GM12864 (cell line): ENCODE measurements around the gene LDHAL6A.

Experiments used
- DNase-seq: peaks from one replicate; pipeline ENCODE4 v3.0.0-alpha.2; 2011; ENCODE audit warnings: low read depth
- H3K4me3 ChIP-seq: 2 replicates; pipeline ENCODE4 v1.5.1; 2011; ENCODE audit warnings: mild to moderate bottlenecking, low read depth, low read length, control low read depth
- CTCF ChIP-seq: IDR thresholded peaks from 2 replicates; pipeline ENCODE4 v1.5.1; 2011; ENCODE audit warnings: low read depth, mild to moderate bottlenecking, moderate library complexity, low read length, control low read depth, inconsistent platforms; ENCODE audit errors: missing control alignments

LDHAL6A gene

DNA sequence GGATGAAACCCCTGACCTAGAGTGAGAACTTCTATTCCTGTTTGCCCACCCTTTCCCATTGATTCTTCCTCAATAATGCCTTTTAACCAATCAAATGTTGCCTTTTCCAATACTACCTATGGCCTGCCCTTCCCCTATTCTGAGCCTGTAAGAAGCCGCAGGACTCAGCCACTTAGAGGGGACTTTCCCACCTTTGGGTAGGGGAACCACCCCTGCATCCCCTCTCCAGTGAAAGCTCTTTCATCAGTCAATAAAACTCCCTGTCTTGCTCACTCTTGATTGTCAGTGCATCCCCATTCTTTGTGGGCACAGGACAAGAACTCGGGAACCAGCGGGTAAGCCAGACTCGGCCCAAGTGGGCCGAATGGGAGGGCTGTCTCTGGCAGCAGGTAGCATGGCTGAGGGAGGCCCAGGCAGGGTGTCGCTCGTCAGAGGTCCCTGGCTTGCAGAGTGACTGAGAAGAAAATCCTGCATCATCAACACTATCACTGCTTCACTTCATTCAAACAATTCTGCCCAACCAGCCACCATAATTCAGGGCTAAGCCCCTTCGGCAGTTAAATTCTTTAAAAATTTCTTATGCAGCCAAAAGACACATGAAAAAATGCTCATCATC lies 30.4 kb downstream of the LDHAL6A start:
- no peak for TF ChIP-seq CTCF
- H3K4me3 ChIP-seq: no peak overlapping the region
- DNase-seq: no peak

GRCh38 chr11:18490319-18490718 lies 34.7 kb downstream of the LDHAL6A start:
- DNase-seq: no peak
- no peak for TF ChIP-seq CTCF

DNA sequence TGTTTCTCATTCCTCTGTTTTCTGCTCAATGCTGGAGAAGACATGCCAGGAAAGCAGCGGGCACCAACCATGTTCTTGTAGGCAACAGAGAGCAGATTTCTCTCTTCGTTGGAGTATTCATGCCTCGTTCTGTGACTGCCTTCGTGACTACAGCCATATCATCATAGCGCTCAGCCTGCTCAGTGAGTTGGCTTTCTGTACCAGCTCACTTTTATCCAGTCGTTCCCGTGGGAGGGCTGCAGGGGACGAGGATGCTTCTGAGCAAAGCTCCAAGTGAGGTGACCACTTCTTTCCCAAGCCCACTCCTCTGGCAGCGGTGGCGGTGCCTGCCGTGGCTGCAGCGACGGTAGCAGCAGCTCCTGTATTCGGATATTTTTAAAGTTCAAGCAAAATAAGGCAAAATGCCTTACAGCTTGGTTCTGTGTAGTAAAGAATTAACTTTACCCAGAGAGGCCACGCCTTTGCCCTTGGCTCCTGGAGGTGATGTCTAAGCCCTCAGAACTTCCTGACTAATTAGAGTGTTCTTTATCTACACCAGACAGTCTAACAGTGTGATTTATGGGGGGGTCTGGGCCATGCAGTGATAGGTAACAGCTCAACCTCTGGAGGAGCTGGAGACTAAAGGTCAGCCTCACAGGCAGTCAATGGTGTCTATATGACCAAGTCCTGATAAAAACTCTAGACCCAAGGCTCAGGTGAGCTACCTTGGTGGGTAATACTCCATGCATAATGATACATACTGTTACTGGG lies 35.3 kb downstream of the LDHAL6A start:
- no peak for DNase-seq
- TF ChIP-seq CTCF: no peak
- no peak overlapping the region for H3K4me3 ChIP-seq

More at GRCh38 chr11:18490319-18490718, 34.7 kb downstream of the LDHAL6A start:
- no peak overlapping the region for H3K4me3 ChIP-seq

- no peak for TF ChIP-seq CTCF
- no peak for DNase-seq
- no peak overlapping the region for H3K4me3 ChIP-seq
Observed at GRCh38 chr11:18491924-18492323, 36.3 kb downstream of the LDHAL6A start.

DNA sequence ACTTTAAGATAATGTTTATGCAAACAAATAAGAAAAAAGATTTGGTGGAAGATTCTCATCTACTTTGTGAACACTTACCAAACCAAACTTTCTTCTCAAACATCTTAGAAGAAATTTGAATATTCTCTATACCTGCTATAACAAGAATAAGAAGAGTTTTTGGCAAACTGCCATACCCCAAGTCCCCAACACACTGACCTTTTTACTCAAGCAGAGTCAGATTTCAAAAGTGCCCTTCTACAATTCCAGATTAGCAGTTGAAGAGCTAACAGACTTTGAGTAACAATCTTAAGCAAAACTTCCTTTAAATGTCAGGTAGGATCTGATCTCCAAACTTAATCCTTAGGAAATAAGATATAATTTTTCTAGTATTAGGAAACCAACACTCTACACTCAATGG lies 37.2 kb downstream of the LDHAL6A start:
- DNase-seq: no peak
- no peak overlapping the region for H3K4me3 ChIP-seq
- no peak for TF ChIP-seq CTCF

DNA sequence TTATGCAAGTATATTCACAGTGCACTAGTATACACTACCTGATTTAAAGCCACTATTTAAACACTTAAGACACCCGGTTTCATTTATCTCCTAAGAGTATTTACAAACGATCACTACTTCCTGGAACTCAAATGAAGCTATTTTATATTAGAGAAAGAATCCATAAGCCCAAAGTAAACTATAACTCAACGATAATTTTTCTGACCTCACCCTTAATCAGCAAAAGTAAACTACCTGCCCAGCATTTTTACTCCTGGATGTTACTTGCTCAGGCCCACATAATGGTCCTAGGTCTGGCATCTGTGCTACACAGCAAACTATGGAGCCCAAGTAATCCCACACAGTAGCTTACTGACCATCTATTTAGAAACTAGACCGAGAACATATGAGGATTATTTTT lies 37.7 kb downstream of the LDHAL6A start:
- no peak for DNase-seq
- no peak overlapping the region for H3K4me3 ChIP-seq
- no peak for TF ChIP-seq CTCF

DNA sequence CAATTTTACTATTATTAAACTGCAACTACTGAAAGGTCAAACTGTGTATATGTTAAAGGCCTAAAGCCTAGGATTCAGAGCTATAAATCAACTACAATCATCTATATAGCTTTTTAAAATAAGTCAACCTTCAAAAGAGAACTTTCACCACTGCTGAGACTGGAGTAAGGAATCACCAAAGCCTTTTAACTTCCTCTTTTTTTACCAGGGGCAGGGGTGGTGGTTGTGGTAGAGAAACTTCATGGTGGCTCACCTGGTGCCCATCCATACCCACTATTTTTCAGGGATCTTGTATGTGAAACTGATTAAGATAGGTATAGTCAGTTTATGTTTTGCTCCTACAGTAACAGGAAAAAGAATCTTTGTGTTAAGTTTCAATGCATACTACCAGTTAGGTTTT lies 39.6 kb downstream of the LDHAL6A start:
- DNase-seq: no peak
- H3K4me3 ChIP-seq: no peak overlapping the region
- no peak for TF ChIP-seq CTCF
